ENCODE measurements around the gene EHHADH.

DNA sequence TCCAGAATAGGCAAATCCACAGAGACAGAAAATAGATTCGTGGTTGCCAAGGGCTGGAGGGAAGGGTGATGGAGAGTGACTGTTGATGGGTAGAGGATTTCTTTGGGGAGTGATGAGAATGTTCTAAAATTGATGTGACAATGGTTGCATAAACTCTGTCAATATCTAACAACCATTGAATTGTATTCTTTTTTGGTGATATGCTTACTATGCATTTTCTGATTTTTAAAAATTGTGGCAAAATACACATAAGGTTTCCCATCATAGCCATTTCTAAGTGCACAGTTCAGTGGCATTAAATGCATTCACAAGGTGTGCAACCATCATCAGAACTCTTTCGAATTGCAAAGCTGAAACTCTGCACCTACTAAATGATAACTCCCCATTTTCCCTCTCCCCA, 56.8 kb downstream of the EHHADH start:
- TF ChIP-seq, protein P1, sequence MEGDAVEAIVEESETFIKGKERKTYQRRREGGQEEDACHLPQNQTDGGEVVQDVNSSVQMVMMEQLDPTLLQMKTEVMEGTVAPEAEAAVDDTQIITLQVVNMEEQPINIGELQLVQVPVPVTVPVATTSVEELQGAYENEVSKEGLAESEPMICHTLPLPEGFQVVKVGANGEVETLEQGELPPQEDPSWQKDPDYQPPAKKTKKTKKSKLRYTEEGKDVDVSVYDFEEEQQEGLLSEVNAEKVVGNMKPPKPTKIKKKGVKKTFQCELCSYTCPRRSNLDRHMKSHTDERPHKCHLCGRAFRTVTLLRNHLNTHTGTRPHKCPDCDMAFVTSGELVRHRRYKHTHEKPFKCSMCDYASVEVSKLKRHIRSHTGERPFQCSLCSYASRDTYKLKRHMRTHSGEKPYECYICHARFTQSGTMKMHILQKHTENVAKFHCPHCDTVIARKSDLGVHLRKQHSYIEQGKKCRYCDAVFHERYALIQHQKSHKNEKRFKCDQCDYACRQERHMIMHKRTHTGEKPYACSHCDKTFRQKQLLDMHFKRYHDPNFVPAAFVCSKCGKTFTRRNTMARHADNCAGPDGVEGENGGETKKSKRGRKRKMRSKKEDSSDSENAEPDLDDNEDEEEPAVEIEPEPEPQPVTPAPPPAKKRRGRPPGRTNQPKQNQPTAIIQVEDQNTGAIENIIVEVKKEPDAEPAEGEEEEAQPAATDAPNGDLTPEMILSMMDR (IDR thresholded peaks at IDR 0.05) = no peak
- TF ChIP-seq POLR2A (IDR thresholded peaks at IDR 0.05) = no peak
- no peak for TF ChIP-seq POLR2AphosphoS5 (IDR thresholded peaks at IDR 0.05)
